ENCODE results near the gene TBC1D2B.

The TBC1D2B gene

DNA sequence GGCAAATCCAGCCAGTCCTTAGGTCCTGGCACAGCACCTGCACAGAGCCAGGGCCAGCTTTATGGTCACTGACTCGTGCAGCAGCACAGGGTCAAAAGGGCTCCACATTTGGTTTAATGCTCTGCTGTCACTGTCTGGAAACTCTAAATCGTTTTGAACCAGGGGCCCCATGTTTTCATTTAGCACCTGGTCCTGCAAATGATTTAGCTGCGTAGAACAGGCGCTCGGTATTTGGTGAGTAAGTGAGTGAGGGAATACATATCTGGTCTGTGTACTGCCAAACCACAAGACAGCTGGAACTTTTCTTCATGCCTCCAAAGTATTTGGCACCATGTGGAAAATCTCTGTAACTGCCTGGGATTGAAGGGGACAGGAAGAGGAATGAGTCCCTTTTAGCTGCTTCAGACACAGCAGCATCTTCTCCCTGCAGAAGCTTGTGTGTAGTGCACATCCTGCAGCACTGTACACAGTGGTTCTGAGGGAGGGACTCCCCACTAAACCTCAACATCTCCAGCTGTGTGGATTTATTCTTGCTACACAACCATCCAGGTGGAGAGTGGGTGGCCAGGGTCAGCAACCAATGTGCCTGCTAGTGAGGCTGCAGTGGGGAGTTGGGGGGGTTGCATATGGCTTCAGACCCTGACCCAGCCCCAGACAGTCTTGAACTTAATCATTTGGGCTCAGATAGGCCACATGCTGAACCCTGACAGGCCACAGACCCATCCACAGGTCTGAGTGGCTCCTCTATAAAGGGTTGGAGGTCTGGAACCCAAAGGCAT, 15.9 kb upstream of the TBC1D2B start:
- POLR2A ChIA-PET, result interaction anchor here (0.6 kb wide), 1 partner anchor 55 kb away, joined by 5 read pairs; the partner anchor contains the start of gene IDH3A
- no peaks in the 10 kb centered on the region for H3K4me1 ChIP-seq (ENCODE audit: control insufficient read depth, insufficient read depth, low read length)
- no peaks in the 10 kb centered on the region for H3K36me3 ChIP-seq (ENCODE audit: control insufficient read depth in 2 of 2, insufficient read depth in 1 of 2, low read length in 2 of 2)
- CTCF ChIA-PET, result interaction anchor here (0.5 to 6.2 kb wide), 8 partner anchors 15 to 159 kb away, joined by 3 to 28 read pairs (median 4); no protein-coding TSS in a partner anchor
- H3K27ac ChIP-seq (ENCODE audit: extremely low read depth, low read depth, low read length), result no peak overlapping the region
- no peaks in the 10 kb centered on the region for H3K9me3 ChIP-seq (ENCODE audit: control insufficient read depth, insufficient read depth, low read depth, low read length)
- no peak overlapping the region for H3K4me3 ChIP-seq (ENCODE audit: low read depth, low read length)
- TF ChIP-seq ZNF121 (tag by site-specific recombination; IDR thresholded peaks at IDR 0.05), result no peak
- TF ChIP-seq, protein P1, sequence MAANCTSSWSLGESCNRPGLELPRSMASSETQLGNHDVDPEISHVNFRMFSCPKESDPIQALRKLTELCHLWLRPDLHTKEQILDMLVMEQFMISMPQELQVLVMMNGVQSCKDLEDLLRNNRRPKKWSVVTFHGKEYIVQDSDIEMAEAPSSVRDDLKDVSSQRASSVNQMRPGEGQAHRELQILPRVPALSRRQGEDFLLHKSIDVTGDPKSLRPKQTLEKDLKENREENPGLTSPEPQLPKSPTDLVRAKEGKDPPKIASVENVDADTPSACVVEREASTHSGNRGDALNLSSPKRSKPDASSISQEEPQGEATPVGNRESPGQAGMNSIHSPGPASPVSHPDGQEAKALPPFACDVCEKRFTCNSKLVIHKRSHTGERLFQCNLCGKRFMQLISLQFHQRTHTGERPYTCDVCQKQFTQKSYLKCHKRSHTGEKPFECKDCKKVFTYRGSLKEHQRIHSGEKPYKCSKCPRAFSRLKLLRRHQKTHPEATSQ (tag by site-specific recombination; IDR thresholded peaks at IDR 0.05), result no peak

DNA sequence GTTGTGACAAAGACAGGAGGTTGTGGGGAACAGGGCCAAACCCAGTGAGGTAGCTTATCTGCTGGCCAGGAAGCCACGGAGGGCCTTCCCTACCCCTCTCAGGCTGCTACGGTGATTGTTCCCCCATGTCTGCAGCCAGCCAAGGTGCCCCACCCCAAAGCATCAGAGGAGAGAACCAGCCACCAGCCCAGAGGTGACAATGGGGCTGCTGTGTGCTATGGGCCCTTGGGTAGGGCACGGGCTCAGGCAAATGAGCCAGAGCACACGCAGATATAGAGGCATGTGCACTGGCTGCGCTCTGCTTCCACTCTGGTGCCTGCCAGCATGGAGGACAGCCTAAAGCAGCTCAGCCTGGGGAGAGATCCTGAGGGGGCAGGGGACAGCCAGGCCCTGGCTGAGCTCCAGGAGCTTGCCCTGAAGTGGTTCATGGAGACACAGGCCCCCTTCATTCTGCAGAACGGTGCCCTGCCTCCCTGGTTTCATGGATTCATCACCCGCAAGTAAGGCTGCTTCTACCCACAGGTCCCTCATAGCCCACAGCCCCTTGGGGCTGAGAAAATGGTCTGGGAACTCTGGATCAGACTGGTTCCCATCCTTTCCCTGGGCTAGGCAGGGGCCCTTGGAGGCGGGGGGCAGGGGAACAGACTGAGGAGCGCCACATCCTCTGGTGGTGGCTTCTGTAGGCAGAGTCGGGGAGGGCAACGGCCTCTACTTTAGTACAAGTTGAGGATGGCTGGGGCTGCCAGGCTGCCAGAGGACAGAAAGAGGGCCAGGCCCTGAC, 14.9 kb upstream of the TBC1D2B start, which contains the start of gene SH2D7:
SH2D7 (plus strand) TSS at position 301 of the 781 bp plus-strand sequence; CDS start at position 325, 24 bp downstream.
- CTCF ChIA-PET, result interaction anchor here (1.0 to 6.2 kb wide), 4 partner anchors 16 to 126 kb away, joined by 3 to 28 read pairs (median 4); no protein-coding TSS in a partner anchor
- no peaks in the 10 kb centered on the region for H3K36me3 ChIP-seq (ENCODE audit: control insufficient read depth in 2 of 2, insufficient read depth in 1 of 2, low read length in 2 of 2)
- H3K27ac ChIP-seq (ENCODE audit: extremely low read depth, low read depth, low read length), result no peak within 1 kb of the TSS
- no peaks in the 10 kb centered on the region for H3K4me1 ChIP-seq (ENCODE audit: control insufficient read depth, insufficient read depth, low read length)
- POLR2A ChIA-PET, result no interaction called here
- no peaks in the 10 kb centered on the region for H3K9me3 ChIP-seq (ENCODE audit: control insufficient read depth, insufficient read depth, low read depth, low read length)
- TF ChIP-seq GFI1B (tag by site-specific recombination; IDR thresholded peaks at IDR 0.05) (no peak), ZNF654 (tag by site-specific recombination; IDR thresholded peaks at IDR 0.05; ENCODE audit: low read depth) (no peak), ZNF843 (tag by site-specific recombination; IDR thresholded peaks at IDR 0.05) (no peak), ZNF2 (tag by site-specific recombination; IDR thresholded peaks at IDR 0.05) (no peak), ZNF660 (tag by site-specific recombination; IDR thresholded peaks at IDR 0.05) (no peak), ZIC2 (tag by site-specific recombination; IDR thresholded peaks at IDR 0.05) (no peak), ZNF558 (tag by site-specific recombination; IDR thresholded peaks at IDR 0.05) (no peak)
- TF ChIP-seq, protein P2, sequence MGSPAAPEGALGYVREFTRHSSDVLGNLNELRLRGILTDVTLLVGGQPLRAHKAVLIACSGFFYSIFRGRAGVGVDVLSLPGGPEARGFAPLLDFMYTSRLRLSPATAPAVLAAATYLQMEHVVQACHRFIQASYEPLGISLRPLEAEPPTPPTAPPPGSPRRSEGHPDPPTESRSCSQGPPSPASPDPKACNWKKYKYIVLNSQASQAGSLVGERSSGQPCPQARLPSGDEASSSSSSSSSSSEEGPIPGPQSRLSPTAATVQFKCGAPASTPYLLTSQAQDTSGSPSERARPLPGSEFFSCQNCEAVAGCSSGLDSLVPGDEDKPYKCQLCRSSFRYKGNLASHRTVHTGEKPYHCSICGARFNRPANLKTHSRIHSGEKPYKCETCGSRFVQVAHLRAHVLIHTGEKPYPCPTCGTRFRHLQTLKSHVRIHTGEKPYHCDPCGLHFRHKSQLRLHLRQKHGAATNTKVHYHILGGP (tag by site-specific recombination; IDR thresholded peaks at IDR 0.05), result no peak
- TF ChIP-seq, protein P3, sequence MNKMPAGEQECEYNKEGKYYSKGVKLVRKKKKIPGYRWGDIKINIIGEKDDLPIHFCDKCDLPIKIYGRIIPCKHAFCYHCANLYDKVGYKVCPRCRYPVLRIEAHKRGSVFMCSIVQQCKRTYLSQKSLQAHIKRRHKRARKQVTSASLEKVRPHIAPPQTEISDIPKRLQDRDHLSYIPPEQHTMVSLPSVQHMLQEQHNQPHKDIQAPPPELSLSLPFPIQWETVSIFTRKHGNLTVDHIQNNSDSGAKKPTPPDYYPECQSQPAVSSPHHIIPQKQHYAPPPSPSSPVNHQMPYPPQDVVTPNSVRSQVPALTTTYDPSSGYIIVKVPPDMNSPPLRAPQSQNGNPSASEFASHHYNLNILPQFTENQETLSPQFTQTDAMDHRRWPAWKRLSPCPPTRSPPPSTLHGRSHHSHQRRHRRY (tag by site-specific recombination; IDR thresholded peaks at IDR 0.05), result no peak
- H3K4me3 ChIP-seq (ENCODE audit: low read depth, low read length), result no peak within 1 kb of the TSS

DNA sequence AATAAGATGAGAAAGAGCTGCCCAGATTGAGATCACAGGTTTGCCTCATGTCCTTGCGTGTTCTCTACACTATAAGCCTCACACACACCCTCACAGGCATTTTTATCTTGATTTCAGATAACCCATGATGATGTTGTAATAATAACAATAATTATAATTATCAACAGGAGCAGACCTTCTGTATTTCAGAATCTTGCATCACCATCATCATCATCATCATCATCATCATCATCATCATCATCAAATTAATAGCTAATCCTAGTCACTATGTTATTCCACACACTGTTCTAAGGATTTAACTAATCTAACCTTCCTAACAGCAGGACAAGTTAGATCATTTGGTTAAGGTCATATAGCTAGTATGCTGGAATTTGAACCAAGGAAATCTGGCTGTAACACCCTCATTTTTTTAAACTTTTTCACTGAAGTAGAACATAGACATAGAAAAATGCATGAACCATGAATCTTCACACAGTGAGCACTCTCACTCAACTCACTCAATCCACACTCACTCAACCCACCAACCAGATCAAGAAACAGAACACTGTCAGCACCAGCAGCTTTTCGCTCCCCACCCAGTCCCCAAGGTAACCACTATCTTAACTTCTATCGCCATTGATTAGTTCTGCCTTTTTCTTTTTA, 13.0 kb upstream of the TBC1D2B start:
- TF ChIP-seq ZNF112 (tag by site-specific recombination; IDR thresholded peaks at IDR 0.05), result no peak
- no peak for TF ChIP-seq ZNF624 (tag by site-specific recombination; IDR thresholded peaks at IDR 0.05)
- TF ChIP-seq, protein P4, sequence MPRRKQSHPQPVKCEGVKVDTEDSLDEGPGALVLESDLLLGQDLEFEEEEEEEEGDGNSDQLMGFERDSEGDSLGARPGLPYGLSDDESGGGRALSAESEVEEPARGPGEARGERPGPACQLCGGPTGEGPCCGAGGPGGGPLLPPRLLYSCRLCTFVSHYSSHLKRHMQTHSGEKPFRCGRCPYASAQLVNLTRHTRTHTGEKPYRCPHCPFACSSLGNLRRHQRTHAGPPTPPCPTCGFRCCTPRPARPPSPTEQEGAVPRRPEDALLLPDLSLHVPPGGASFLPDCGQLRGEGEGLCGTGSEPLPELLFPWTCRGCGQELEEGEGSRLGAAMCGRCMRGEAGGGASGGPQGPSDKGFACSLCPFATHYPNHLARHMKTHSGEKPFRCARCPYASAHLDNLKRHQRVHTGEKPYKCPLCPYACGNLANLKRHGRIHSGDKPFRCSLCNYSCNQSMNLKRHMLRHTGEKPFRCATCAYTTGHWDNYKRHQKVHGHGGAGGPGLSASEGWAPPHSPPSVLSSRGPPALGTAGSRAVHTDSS (tag by site-specific recombination; IDR thresholded peaks at IDR 0.05), result peak; percentile 99
- POLR2A ChIA-PET, result no interaction called here
- no peaks in the 10 kb centered on the region for H3K4me1 ChIP-seq (ENCODE audit: control insufficient read depth, insufficient read depth, low read length)
- H3K36me3 ChIP-seq (ENCODE audit: control insufficient read depth in 2 of 2, insufficient read depth in 1 of 2, low read length in 2 of 2), result no peaks in the 10 kb centered on the region
- no peak overlapping the region for H3K27ac ChIP-seq (ENCODE audit: extremely low read depth, low read depth, low read length)
- no peak overlapping the region for H3K4me3 ChIP-seq (ENCODE audit: low read depth, low read length)
- H3K9me3 ChIP-seq (ENCODE audit: control insufficient read depth, insufficient read depth, low read depth, low read length), result no peaks in the 10 kb centered on the region
- CTCF ChIA-PET, result interaction anchor here (1.3 to 6.2 kb wide), 2 partner anchors 12 to 18 kb away, joined by 6 to 28 read pairs; partner anchors contain the start of gene TBC1D2B

Measured in HEK293 (cell line).